ENCODE results near the gene SRXN1.
"Not testable (repeated sequence)": the region's sequence is repeated elsewhere in the genome, so short reads cannot be mapped to it uniquely, and the experiment has no call there.

SRXN1 gene

DNA sequence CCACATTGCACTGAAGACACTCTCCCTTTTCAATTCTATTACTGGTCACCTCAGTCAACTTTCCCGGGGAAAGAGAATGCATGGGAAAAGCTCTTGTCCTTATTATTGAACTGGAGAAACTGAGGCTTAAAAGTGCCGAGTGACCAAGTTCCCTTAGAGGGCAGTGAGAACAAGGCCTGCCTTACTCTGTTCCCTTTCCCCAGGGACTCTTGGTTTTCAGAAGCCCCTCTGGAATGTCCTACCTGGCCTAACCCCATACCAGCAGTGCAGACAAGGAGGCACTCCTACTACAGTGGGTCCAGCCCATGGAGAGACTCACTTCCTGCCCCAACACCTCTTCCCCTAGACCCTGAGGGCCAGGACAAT is 6.1 kb downstream of the SRXN1 start:
- 0 out of 22 replicates have a peak overlapping the region, but pooled peaks of 1 of the 11 experiments have one; percentile 35 for H3K27ac ChIP-seq
- no peak overlapping the region for H3K4me3 ChIP-seq
- H3K4me1 ChIP-seq = peaks cover 9 to 35% (median 21%) of the 10 kb centered on the region in 10 experiments; a peak in 19 of 20 replicates
- peak overlapping the region in 2 of 11 experiments; percentile 66 to 71; a peak in 3 of 22 replicates for H3K4me2 ChIP-seq
- H4K20me1 ChIP-seq = peaks cover 0 to 42% (median 0%) of the 10 kb centered on the region in 11 experiments; a peak in 8 of 22 replicates
- no peak for TF ChIP-seq Cebpa-rat (IDR thresholded peaks at IDR 0.05)
- H3K36me3 ChIP-seq = peaks cover 16 to 39% (median 21%) of the 10 kb centered on the region in 11 experiments; a peak in 21 of 22 replicates
- peaks cover 0 to 12% (median 0%) of the 10 kb centered on the region in 11 experiments; a peak in 10 of 22 replicates for H3K9me3 ChIP-seq (replicated peaks in 1 of 11)
- H3K27me3 ChIP-seq = peaks cover 8 to 14% (median 11%) of the 10 kb centered on the region in 11 experiments
- H3K9ac ChIP-seq = no peak overlapping the region

DNA sequence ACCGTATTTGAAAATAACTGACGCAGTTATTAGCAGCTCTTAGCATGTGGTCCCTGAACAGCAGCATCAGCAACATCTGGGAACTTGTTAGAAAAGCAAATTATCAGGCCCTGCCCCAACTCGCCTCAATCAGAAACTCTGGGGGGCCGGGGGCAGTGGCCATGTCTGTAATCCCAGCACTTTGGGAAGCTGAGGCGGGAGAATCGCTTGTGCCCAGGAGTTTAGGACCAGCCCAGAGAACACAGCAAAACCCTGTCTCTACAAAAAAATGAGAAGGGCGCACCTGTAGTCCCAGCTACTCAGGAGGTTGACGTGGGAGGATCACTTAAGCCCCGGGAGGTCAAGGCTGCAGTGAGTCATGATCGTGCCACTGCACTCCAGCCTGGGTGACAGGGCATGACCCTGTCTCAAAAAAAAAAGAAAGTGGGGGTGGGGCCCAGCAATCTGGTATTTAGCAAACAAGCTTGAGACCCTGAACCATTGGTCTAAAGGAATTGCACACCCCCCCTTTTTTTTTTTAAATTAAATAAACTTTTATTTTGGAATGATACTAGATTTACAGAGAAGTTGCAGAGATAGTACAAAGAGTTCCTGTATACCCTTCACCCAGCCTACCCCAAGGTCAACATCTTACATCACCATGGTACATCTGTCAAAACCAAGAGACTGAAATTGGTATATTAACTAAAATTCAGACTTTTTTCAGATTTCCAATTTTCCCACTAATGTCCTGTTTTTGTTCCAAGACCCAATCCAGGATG is 6.7 kb downstream of the SRXN1 start:
- Histone ChIP-seq H3K9ac (peak overlapping the region in 2 of 11 experiments; percentile 7 to 19; a peak in 2 of 22 replicates), H4K20me1 (peaks cover 0 to 41% (median 0%) of the 10 kb centered on the region in 11 experiments; a peak in 8 of 22 replicates), H3K27ac (peak overlapping the region in 2 of 11 experiments; percentile 35 to 36; a peak in 4 of 22 replicates), H3K36me3 (peaks cover 16 to 39% (median 21%) of the 10 kb centered on the region in 11 experiments; a peak in 21 of 22 replicates), H3K4me3 (no peak overlapping the region), H3K4me2 (peak overlapping the region in 10 of 11 experiments; percentile 7 to 71 (median 40); a peak in 19 of 22 replicates), H3K27me3 (peaks cover 8 to 14% (median 11%) of the 10 kb centered on the region in 11 experiments), H3K9me3 (replicated peaks in 1 of 11) (peaks cover 0 to 12% (median 0%) of the 10 kb centered on the region in 11 experiments; a peak in 10 of 22 replicates), H3K4me1 (peaks cover 9 to 29% (median 17%) of the 10 kb centered on the region in 10 experiments; a peak in 19 of 20 replicates)
- no peak for TF ChIP-seq Cebpa-rat (IDR thresholded peaks at IDR 0.05)

DNA sequence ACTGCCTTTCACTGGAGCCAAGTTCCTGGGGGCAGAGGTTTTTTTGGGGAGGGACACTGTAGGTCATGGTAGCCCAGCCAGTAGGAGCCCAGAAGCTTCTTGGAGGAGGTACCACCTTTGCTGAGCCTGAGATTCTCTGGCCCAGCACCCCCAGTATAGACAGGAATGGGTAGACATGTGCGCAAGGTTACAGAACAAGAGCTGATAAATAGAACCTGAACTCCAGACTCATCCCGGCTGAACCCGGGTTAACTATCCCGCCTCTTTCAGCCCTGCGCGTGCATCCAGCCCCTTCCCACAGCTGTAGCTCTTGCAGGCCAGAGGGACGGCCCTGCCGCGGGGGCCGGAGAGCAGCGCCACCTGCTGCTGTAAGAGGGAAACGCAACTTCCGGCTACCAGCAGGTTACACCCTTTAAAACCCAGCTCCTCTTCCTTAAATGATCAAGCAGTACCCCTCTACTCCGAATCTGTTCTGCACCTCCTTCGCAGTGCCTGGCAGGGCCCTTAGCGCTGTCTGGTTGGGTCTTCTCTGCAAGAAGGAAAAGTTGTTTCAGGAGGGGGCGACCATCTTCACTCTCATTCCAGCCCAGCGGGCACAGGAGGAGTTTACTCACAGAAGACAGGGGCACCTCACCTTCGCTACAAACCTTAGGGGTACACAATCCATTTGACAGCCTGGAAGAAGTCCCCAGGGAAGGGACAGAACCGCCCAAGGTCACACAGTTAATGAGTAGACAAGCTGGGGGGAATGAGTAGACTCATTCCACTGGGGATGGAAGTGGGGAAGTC is 7.5 kb downstream of the SRXN1 start:
- Histone ChIP-seq H3K36me3 (peaks cover 16 to 38% (median 21%) of the 10 kb centered on the region in 11 experiments; a peak in 21 of 22 replicates), H3K9me3 (replicated peaks in 1 of 11) (peaks cover 0 to 12% (median 0%) of the 10 kb centered on the region in 11 experiments; a peak in 10 of 22 replicates), H4K20me1 (peaks cover 0 to 34% (median 0%) of the 10 kb centered on the region in 11 experiments; a peak in 9 of 22 replicates), H3K4me3 (no peak overlapping the region), H3K4me1 (peaks cover 9 to 23% (median 15%) of the 10 kb centered on the region in 10 experiments; a peak in 19 of 20 replicates), H3K27ac (peak overlapping the region in 2 of 11 experiments; percentile 35 to 36; a peak in 3 of 22 replicates), H3K4me2 (peak overlapping the region in 10 of 11 experiments; percentile 7 to 71 (median 40); a peak in 18 of 22 replicates), H3K27me3 (peaks cover 8 to 14% (median 11%) of the 10 kb centered on the region in 11 experiments), H3K9ac (peak overlapping the region in 2 of 11 experiments; percentile 7 to 19; a peak in 2 of 22 replicates)
- no peak for TF ChIP-seq Cebpa-rat (IDR thresholded peaks at IDR 0.05)

DNA sequence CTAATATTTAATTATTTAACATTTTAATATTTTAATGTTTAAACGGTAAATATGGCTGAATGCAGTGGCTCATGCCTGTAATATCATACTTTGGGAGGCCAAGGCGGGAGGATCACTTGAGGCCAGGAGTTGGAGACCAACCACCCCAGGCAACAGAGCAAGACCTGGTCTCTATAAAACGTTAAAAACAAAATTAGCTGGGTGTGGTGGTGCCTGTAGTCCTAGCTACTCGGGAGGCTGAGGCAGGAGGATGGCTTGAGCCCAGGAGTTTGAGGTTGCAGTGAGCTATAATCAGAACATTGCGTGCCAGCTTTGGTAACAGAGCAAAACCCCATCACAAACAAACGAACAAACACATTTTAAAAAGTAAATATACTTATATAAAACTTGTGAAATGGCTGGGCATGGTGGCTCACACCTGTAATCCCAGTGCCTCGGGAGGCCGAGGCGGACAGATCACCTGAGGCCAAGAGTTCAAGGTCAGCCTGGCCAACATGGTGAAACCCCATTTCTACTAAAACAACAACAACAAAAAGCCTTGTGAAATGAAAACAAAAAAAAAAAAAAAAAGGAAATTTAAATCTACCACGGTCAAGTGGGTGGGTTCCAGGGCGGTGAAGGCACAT is 8.2 kb downstream of the SRXN1 start:
- TF ChIP-seq Cebpa-rat (IDR thresholded peaks at IDR 0.05) = no peak
- Histone ChIP-seq H3K9ac (no peak overlapping the region), H3K4me1 (peaks cover 9 to 23% (median 15%) of the 10 kb centered on the region in 10 experiments; a peak in 19 of 20 replicates), H3K9me3 (replicated peaks in 1 of 11) (peaks cover 0 to 12% (median 0%) of the 10 kb centered on the region in 11 experiments; a peak in 10 of 22 replicates), H3K27me3 (peaks cover 8 to 14% (median 11%) of the 10 kb centered on the region in 11 experiments), H4K20me1 (peaks cover 0 to 27% (median 0%) of the 10 kb centered on the region in 11 experiments; a peak in 8 of 22 replicates), H3K4me2 (0 out of 22 replicates have a peak overlapping the region, but pooled peaks of 1 of the 11 experiments have one; percentile 53), H3K27ac (no peak overlapping the region), H3K36me3 (peaks cover 16 to 31% (median 21%) of the 10 kb centered on the region in 11 experiments; a peak in 21 of 22 replicates), H3K4me3 (no peak overlapping the region)

DNA sequence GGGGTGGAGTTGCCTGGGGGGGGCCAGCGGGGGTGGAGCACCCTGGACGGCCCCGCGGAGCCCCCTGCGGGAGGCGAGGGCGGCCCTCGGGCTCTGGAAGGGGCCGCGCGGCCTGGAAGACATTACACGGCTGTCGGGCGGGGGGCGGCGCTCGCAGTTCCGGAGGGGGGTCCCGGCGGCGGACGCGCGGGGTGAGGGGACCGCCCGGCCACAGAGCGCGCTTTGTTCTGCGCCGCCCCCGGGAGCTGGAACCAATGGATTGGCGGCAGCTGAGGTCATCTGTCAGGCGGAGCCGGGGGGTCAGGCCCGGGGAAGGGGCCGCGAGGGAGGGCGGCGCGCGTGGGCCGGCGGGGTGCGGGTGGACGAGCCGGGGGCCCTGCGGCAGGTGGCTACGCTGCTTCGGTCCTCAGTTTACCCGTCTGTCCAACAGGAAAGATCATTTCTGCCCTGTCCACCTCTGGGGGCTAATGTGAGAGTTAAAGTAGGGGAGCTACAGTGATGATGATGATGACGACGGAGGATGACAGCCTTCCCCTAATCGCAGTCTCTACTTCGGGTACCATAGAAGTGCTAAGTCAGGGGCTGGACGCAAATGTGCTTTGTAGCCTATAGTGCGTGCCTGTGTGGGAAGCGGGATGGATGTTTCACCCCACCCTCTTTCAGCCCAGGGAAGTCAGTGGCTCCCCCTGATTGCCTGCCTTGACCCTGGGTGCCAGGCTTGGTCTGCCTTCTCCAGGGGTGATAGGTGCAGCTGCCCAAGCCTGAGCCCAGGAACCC is 10.4 kb downstream of the SRXN1 start:
- H3K27me3 ChIP-seq = peaks cover 8 to 14% (median 11%) of the 10 kb centered on the region in 11 experiments
- no peak overlapping the region for H3K4me2 ChIP-seq
- H3K9ac ChIP-seq = no peak overlapping the region
- no peak overlapping the region for H3K27ac ChIP-seq
- H3K4me3 ChIP-seq = no peak overlapping the region
- no peak for TF ChIP-seq Cebpa-rat (IDR thresholded peaks at IDR 0.05)
- H3K9me3 ChIP-seq (replicated peaks in 1 of 11) = peaks cover 0 to 3% (median 0%) of the 10 kb centered on the region in 11 experiments; a peak in 9 of 22 replicates
- H4K20me1 ChIP-seq = peaks cover 0 to 25% (median 0%) of the 10 kb centered on the region in 11 experiments; a peak in 7 of 22 replicates
- H3K36me3 ChIP-seq = peaks cover 3 to 10% (median 8%) of the 10 kb centered on the region in 11 experiments; a peak in 20 of 22 replicates
- peaks cover 9 to 23% (median 15%) of the 10 kb centered on the region in 10 experiments; a peak in 19 of 20 replicates for H3K4me1 ChIP-seq

DNA sequence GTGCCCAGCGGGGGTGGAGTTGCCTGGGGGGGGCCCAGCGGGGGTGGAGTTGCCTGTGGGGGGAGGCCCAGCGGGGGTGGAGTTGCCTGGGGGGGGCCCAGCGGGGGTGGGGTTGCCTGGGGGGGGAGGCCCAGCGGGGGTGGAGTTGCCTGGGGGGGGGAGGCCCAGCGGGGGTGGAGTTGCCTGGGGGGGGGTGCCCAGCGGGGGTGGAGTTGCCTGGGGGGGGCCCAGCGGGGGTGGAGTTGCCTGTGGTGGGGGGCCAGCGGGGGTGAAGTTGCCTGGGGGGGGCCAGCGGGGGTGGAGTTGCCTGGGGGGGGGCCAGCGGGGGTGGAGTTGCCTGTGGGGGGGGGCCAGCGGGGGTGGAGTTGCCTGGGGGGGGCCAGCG is 11.0 kb downstream of the SRXN1 start:
- not testable (repeated sequence) for H3K4me2 ChIP-seq

DNA sequence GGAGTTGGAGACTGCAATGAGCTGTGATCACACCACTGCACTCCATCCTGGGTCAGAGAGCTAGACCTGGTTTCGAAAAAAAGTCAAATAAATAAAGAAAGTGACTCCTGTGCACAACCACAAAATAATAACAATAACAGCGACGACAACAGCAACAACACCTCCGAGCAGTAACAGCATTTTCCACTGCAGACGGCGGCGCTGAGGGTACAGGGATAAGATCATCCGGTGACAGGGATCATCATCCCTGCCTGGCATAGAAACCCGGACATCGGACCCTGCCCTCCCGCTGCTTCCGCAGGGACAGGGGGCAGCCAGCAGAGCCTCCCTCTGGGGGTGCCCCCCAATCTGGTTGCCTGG is 11.5 kb downstream of the SRXN1 start:
- Histone ChIP-seq H3K9me3 (replicated peaks in 1 of 11) (no peaks in the 10 kb centered on the region), H3K4me3 (no peak overlapping the region), H3K27ac (no peak overlapping the region), H3K9ac (no peak overlapping the region), H3K4me2 (no peak overlapping the region), H3K36me3 (no peaks in the 10 kb centered on the region), H3K27me3 (peaks cover 8 to 14% (median 11%) of the 10 kb centered on the region in 11 experiments), H4K20me1 (peaks cover 0 to 19% (median 0%) of the 10 kb centered on the region in 11 experiments; a peak in 6 of 22 replicates), H3K4me1 (peaks cover 9 to 14% (median 12%) of the 10 kb centered on the region in 10 experiments; a peak in 19 of 20 replicates)
- no peak for TF ChIP-seq Cebpa-rat (IDR thresholded peaks at IDR 0.05)

More for the DNA sequence above, 11.0 kb downstream of the SRXN1 start:
- Histone ChIP-seq H3K4me1 (peaks cover 9 to 19% (median 15%) of the 10 kb centered on the region in 10 experiments; a peak in 19 of 20 replicates), H4K20me1 (peaks cover 0 to 24% (median 0%) of the 10 kb centered on the region in 11 experiments; a peak in 6 of 22 replicates), H3K27me3 (peaks cover 8 to 14% (median 11%) of the 10 kb centered on the region in 11 experiments)
- not testable (repeated sequence) for H3K4me3 ChIP-seq; H3K27ac ChIP-seq; H3K9ac ChIP-seq; H3K36me3 ChIP-seq; H3K9me3 ChIP-seq (replicated peaks in 1 of 11)

Measured in BLaER1 treated with 17β-estradiol and CSF1 and Interleukin-3, amounts not matched to agents 10 nM and 100 nM (cell line).